GM15510 (cell line): ENCODE data around the gene TMEM266.

ENCODE experiments used
- POLR2A ChIP-seq: IDR thresholded peaks from 3 replicates; pipeline ENCODE4 v1.6.1; 2011; ENCODE audit warnings: borderline replicate concordance; ENCODE audit not compliant: insufficient read length; ENCODE audit errors: extremely low read depth

The TMEM266 gene

GRCh38 chr15:76239786-76240185 lies 180.0 kb downstream of the TMEM266 start:
- TF ChIP-seq POLR2A: no peak

GRCh38 chr15:76245072-76245610 lies 185.4 kb downstream of the TMEM266 start:
- TF ChIP-seq POLR2A: no peak

GRCh38 chr15:76251717-76252116 lies 191.9 kb downstream of the TMEM266 start:
- no peak for TF ChIP-seq POLR2A

GRCh38 chr15:76252249-76252648 lies 192.5 kb downstream of the TMEM266 start:
- TF ChIP-seq POLR2A: no peak

DNA sequence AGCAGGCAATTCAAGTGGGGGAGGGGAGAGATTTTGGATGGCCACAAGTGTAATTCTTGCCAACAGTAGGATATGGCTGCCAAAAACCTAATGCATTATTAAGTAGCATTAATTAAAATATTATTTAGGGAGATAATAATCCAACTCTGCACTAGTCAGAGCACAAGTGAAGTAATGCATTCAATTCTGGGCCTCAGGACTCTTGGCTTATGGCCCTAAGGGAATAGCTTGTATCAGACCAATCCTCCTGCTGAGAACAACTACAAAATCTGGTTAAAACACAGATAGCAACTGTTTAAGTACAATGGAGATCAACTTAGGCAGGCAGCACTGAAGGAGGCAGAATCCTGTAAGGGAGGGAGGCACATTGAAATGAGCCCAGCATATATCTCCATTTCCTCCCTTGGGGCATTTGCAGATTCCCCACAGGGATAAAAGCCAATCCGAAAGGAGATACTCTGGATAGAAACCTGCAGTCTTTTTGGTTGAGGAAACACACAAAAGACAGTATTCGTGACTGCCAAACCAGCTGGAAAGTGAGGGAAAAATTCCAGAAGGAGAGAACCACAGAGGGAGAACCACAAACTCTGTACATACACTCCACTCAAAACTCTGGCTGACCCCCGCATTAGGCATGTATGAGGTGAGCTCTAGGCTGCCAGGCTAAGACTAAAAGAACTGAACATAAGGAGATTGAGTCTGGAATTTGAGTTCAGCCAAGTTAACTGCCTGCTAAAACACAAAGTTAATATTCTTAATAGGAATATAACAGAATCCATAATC lies 194.1 kb downstream of the TMEM266 start:
- no peak for TF ChIP-seq POLR2A
